Regular cardiac myocyte (primary cell): ENCODE measurements around the gene BEGAIN. TPM values are rescaled to one million over a fixed set of nuclear protein-coding genes. Genes with fewer than 3 reads are reported as not detected.

Experiments
- total RNA-seq: library from RNA; depleted of rRNA; stranded (reverse); fragments of >200 nt; gene quantifications from 2 replicates; pipeline ENCODE4 v1.2.3, GENCODE V29; 2014

BEGAIN gene, protein sequence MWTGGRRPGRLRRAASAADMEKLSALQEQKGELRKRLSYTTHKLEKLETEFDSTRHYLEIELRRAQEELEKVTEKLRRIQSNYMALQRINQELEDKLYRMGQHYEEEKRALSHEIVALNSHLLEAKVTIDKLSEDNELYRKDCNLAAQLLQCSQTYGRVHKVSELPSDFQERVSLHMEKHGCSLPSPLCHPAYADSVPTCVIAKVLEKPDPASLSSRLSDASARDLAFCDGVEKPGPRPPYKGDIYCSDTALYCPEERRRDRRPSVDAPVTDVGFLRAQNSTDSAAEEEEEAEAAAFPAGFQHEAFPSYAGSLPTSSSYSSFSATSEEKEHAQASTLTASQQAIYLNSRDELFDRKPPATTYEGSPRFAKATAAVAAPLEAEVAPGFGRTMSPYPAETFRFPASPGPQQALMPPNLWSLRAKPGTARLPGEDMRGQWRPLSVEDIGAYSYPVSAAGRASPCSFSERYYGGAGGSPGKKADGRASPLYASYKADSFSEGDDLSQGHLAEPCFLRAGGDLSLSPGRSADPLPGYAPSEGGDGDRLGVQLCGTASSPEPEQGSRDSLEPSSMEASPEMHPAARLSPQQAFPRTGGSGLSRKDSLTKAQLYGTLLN
- 0.85 TPM in 1 of 2 replicates, not detected in the other for total RNA-seq

DNA sequence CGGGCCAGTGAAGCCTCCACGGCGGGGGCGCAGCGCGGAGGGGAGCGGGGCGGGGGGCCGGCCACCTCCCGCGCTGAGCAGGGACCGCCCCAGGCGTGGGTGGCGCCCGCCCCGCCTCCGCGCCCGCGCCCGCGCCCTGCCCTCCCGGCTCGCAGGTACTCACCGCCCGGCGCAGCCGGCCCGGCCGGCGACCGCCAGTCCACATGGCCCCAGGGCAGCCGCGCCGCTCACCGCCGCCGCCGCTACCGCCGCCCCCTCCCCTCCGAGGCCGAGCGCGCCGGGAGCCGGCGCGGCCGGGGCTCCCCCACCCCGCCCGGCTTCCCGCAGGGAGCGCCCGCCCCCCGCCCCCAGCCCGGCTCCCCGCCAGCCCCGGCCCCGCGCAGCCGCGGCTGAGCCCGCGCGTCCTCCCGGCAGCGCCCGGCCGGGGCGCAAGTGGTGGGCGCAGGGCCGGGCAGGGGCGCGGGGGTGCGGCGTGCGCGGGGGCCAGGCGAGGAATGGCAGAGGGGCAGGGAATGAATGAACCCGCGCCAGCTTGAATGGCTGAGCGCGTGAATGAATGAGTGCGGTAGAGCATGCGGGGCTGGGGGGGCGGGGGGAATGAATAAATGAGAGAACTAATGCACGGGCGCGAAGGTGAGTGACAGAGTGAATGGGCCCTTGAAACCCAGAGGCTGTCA, at the start of gene BEGAIN:
TSS of gene BEGAIN (minus strand) at position 332 of the 677 bp plus-strand sequence. CDS start at position 205, 127 bp downstream.

Other genes starting within 250 kb of the BEGAIN start
- gene WDR25, start 210.9 kb downstream of the BEGAIN start, total RNA-seq: 11.7 and 13.5 TPM in 2 replicates
- gene DLK1, start 139.5 kb upstream of the BEGAIN start, total RNA-seq: not detected in 2 replicates
- 30.7 and 112 TPM in 2 replicates for gene MEG3, start 238.7 kb upstream of the BEGAIN start, total RNA-seq